Skeletal muscle satellite cell (primary cell): ENCODE data around the gene GAL3ST2.

Experiments
- H3K27me3 ChIP-seq: 2 replicates; pipeline ENCODE4 v1.7.0; 2013; ENCODE audit warnings: low read length; ENCODE audit not compliant: control insufficient read depth, insufficient read depth
- H3K36me3 ChIP-seq: 2 replicates; pipeline ENCODE4 v1.7.0; 2013; ENCODE audit warnings: mild to moderate bottlenecking, control low read depth, low read length; ENCODE audit not compliant: insufficient read depth
- H3K4me1 ChIP-seq: 2 replicates; pipeline ENCODE4 v1.7.0; 2013; ENCODE audit warnings: low read length; ENCODE audit not compliant: control insufficient read depth, insufficient read depth
- H3K4me2 ChIP-seq: 2 replicates; pipeline ENCODE4 v1.7.0; 2013; ENCODE audit warnings: mild to moderate bottlenecking, low read length
- H3K4me3 ChIP-seq: 2 replicates; pipeline ENCODE4 v1.7.0; 2013; ENCODE audit warnings: low read length
- H3K9ac ChIP-seq: 2 replicates; pipeline ENCODE4 v1.7.0; 2013; ENCODE audit warnings: mild to moderate bottlenecking, low read depth, low read length, moderate library complexity
- H3K9me3 ChIP-seq: replicated peaks from 2 replicates; pipeline ENCODE4 v1.7.0; 2013; ENCODE audit warnings: mild to moderate bottlenecking, control low read depth, low read length

GAL3ST2 gene

GRCh38 chr2:241760301-241760771 lies 16.3 kb upstream of the GAL3ST2 start:
- Histone ChIP-seq H3K36me3 (peaks cover 29% of the 10 kb centered on the region), H3K4me1 (no peaks in the 10 kb centered on the region), H3K27me3 (no peaks in the 10 kb centered on the region), H3K9me3 (no peaks in the 10 kb centered on the region), H3K4me2 (no peak overlapping the region), H3K4me3 (no peak overlapping the region), H3K9ac (no peak overlapping the region)

GRCh38 chr2:241762321-241762932 lies 14.2 kb upstream of the GAL3ST2 start:
- Histone ChIP-seq H3K4me3 (no peak overlapping the region), H3K4me2 (no peak overlapping the region), H3K27me3 (no peaks in the 10 kb centered on the region), H3K36me3 (peaks cover 21% of the 10 kb centered on the region), H3K4me1 (no peaks in the 10 kb centered on the region), H3K9me3 (no peaks in the 10 kb centered on the region), H3K9ac (no peak overlapping the region)

DNA sequence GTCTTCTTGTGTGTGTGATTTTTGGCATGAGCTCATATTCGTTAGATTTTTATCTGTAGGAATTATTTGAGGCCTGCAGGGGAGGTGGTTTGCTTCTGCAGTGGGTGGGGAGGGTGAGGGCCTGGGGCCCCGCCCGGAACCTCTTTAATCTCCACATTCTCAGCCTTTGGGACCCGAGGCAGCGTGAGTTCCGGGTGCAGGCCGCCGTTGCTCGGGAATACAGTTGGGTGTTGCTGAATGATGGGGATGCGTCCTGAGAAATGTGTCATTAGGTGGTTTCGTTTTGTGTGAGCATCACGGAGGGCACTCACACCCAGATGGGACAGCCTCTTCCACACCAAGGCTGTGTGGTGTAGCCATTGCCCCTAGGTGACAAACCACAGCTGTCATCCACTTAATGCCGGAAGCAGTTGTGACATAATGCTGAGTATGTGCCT lies 13.7 kb upstream of the GAL3ST2 start:
- no peaks in the 10 kb centered on the region for H3K9me3 ChIP-seq
- H3K36me3 ChIP-seq = peaks cover 21% of the 10 kb centered on the region
- H3K27me3 ChIP-seq = no peaks in the 10 kb centered on the region
- H3K4me3 ChIP-seq = no peak overlapping the region
- H3K4me1 ChIP-seq = no peaks in the 10 kb centered on the region
- no peak overlapping the region for H3K4me2 ChIP-seq
- H3K9ac ChIP-seq = no peak overlapping the region

- Histone ChIP-seq H3K9ac (no peak overlapping the region), H3K9me3 (no peaks in the 10 kb centered on the region), H3K4me1 (no peaks in the 10 kb centered on the region), H3K27me3 (no peaks in the 10 kb centered on the region), H3K4me3 (no peak overlapping the region), H3K36me3 (peaks cover 21% of the 10 kb centered on the region), H3K4me2 (no peak overlapping the region)
Observed at GRCh38 chr2:241763551-241764274, 12.9 kb upstream of the GAL3ST2 start.

DNA sequence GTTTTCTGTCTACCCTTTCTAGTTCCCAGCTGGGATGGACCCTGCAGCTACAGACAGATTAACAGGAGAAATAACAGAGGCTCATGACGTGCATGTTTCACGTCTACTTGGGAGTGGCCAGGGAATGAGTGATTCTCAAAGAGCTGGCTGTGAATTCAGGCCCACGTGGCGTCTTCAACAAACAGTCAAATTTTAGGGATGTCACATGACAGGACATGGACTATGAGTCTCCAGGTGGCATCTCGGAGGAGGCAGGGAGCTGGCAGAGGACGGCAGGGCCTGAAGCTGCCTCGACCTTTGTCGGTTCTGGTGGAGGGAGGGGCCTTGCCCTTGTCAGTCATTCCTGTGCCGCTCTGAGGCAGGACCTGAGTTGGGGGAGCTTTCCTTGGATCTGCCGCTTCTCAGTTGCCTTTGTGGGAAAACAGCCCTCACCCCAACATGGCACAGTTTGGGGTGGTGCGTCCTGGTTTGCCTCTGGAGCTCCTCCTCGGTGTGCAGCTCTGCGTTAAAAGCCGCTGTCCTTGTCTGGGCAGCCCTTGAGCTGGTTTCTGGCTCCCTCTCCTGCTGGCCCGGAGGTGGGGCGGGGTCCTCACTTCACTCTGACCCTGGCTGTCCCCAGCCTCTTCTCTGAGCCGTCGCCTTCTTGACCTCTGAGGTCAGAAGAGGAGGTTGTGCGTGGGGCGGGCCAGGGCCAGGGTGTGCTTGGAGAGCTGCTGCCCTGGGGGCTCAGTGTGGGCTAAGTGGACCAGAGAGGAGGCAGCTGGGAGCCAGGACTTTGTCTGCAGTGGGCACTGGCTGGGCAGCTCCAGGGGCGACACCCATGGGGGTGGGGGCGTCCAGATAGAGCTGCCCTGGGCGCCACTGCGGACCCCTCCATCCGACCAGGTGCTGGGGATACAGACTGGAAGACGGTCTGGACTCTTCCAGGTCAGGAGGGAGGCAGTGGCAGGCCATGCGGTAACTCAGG lies 12.1 kb upstream of the GAL3ST2 start:
- H3K27me3 ChIP-seq = no peaks in the 10 kb centered on the region
- H3K4me2 ChIP-seq = no peak overlapping the region
- no peak overlapping the region for H3K9ac ChIP-seq
- H3K4me3 ChIP-seq = no peak overlapping the region
- peaks cover 15% of the 10 kb centered on the region for H3K36me3 ChIP-seq
- H3K9me3 ChIP-seq = no peaks in the 10 kb centered on the region
- no peaks in the 10 kb centered on the region for H3K4me1 ChIP-seq

- Histone ChIP-seq H3K4me1 (no peaks in the 10 kb centered on the region), H3K9me3 (no peaks in the 10 kb centered on the region), H3K36me3 (no peaks in the 10 kb centered on the region), H3K4me2 (no peak overlapping the region), H3K4me3 (no peak overlapping the region), H3K27me3 (no peaks in the 10 kb centered on the region), H3K9ac (no peak overlapping the region)
Observed at GRCh38 chr2:241767464-241768250, 9.0 kb upstream of the GAL3ST2 start.

DNA sequence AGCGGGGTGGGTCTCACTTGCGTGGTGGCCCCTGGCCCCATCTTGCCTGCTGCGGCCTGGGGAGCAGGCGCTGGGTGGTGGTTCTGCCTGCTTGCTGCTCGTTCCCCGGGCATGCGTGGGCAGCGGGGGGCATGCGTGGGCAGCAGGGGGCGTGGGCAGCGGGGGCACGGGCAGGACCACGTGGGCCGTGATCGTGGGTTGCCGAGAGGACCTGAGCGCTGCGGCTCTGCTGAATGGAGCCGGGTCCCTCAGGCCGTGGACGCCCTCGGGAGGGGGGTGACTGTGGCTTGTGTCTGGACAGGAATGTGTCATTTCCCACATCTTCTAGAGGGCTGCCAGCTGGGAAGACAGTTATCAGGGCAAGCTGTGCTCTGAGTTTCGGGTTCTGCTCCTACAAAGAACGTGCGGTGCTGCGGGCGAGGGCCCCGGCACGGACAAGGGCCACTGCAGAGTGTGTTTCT lies 8.3 kb upstream of the GAL3ST2 start:
- H3K4me2 ChIP-seq = no peak overlapping the region
- no peaks in the 10 kb centered on the region for H3K9me3 ChIP-seq
- no peaks in the 10 kb centered on the region for H3K27me3 ChIP-seq
- no peaks in the 10 kb centered on the region for H3K4me1 ChIP-seq
- H3K9ac ChIP-seq = no peak overlapping the region
- no peaks in the 10 kb centered on the region for H3K36me3 ChIP-seq
- no peak overlapping the region for H3K4me3 ChIP-seq

DNA sequence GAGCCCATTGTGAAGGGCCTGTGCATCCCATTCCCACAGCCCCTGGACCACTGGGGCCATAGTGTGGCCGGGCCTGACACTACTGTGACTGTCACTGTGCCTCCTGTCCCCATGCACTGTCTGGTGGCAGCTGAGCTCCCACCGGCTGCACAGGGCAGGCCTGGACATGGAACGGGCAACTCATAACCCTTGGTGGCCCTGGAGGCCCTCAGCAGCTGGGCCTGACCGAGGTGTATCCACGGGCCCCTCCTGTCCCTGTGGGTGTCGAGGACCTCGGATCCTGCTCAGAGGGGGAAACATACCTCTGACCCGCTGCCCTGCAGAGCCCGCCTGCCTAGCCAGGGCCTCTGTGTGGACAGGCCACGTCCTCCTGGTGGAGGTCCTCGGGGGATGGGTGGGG lies 7.8 kb upstream of the GAL3ST2 start:
- Histone ChIP-seq H3K36me3 (no peaks in the 10 kb centered on the region), H3K4me3 (no peak overlapping the region), H3K27me3 (no peaks in the 10 kb centered on the region), H3K4me2 (no peak overlapping the region), H3K9me3 (no peaks in the 10 kb centered on the region), H3K9ac (no peak overlapping the region), H3K4me1 (no peaks in the 10 kb centered on the region)

DNA sequence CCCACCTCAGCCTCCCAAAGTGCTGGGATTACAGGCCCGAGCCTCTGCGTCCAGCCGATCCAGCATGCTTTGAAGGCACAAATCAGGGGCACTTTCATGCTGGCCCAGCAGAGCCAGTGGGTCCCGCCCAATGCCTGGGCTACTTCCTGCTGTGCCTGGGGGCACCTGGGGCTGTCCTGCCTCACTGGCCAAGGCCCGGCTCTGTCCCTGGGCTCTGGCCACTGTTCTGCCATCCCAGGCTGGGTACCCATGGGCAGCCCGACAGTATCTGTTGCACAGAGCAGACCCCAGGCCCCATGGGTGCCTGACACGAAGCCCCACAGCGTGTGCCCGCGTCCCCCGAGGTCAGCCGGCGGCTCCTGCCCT lies 6.8 kb upstream of the GAL3ST2 start:
- no peaks in the 10 kb centered on the region for H3K9me3 ChIP-seq
- H3K9ac ChIP-seq = no peak overlapping the region
- H3K36me3 ChIP-seq = no peaks in the 10 kb centered on the region
- peaks cover 2% of the 10 kb centered on the region for H3K4me1 ChIP-seq
- H3K4me2 ChIP-seq = no peak overlapping the region
- H3K4me3 ChIP-seq = no peak overlapping the region
- H3K27me3 ChIP-seq = no peaks in the 10 kb centered on the region

DNA sequence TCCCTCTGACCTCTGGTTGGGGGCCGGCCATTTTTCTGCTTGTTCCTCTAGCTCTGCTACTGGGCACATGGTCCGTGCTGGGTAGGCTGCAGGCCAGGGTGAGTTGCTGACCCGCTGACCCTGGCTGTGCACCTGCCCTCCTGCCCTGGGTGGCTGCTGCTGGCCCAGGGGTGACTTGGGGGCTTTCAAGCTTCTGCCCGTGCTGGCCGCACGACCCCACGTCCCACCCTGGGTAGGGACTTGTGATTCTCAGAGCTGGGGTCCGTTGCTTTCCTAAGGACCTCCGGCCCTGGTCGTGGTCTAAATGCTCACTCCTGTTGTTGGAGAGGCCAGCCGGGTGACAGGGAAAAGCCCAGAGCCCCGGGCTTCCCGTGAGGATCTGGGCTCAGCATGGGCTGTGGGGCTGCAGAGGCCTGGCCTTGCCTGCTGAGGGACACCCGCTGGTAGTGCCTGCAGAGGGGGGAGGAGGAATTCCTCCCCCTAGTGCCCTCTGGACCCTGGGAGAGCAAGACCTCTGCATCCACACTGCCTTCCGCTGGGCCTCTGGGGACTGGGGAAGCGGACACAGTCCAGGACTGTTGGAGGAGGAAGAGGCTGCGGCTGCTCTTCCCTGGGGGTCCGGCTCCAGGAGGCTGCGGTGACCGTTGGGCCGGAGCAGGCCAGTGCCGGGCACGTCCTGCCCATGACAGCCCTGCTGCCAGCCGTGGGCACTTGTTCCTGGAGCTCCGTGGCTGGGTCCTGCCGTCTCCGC lies 6.3 kb upstream of the GAL3ST2 start:
- Histone ChIP-seq H3K4me3 (no peak overlapping the region), H3K4me2 (no peak overlapping the region), H3K9me3 (no peaks in the 10 kb centered on the region), H3K27me3 (no peaks in the 10 kb centered on the region), H3K36me3 (no peaks in the 10 kb centered on the region), H3K4me1 (peaks cover 8% of the 10 kb centered on the region), H3K9ac (no peak overlapping the region)
